AG09319 (cell line): Measurements from ENCODE around the gene ARRB1.
"Not testable (repeated sequence)": the region's sequence is repeated elsewhere in the genome, so short reads cannot be mapped to it uniquely, and the experiment has no call there.

Experiments used
- DNase-seq: peaks from one replicate; pipeline ENCODE4 v3.0.0-alpha.2; 2010; ENCODE audit warnings: low read depth; ENCODE audit errors: extremely low read depth
- CTCF ChIP-seq: IDR thresholded peaks from 2 replicates; pipeline ENCODE4 v1.5.1; 2011; ENCODE audit warnings: low read depth, mild to moderate bottlenecking, inconsistent platforms, low read length, moderate library complexity

ARRB1 gene

GRCh38 chr11:75333022-75333806 is 18.2 kb downstream of the ARRB1 start:
- DNase-seq, result no peak
- no peak for TF ChIP-seq CTCF

- not testable (repeated sequence) for DNase-seq
Observed at GRCh38 chr11:75331761-75332160, 19.7 kb downstream of the ARRB1 start.

GRCh38 chr11:75331304-75331703 is 20.2 kb downstream of the ARRB1 start:
- not testable (repeated sequence) for DNase-seq

- not testable (repeated sequence) for DNase-seq
Observed at GRCh38 chr11:75330886-75331285, 20.6 kb downstream of the ARRB1 start.

- no peak for TF ChIP-seq CTCF
- DNase-seq, result no peak
Observed at GRCh38 chr11:75330291-75330690, 21.2 kb downstream of the ARRB1 start.

- no peak for DNase-seq
- peak; percentile 97 for TF ChIP-seq CTCF
Observed at GRCh38 chr11:75328426-75329277, 22.8 kb downstream of the ARRB1 start.

- no peak for DNase-seq
- TF ChIP-seq CTCF, result no peak
Observed at GRCh38 chr11:75326439-75326810, 25.0 kb downstream of the ARRB1 start.

- no peak for DNase-seq
- no peak for TF ChIP-seq CTCF
Observed at GRCh38 chr11:75325713-75326438, 25.6 kb downstream of the ARRB1 start.
